Left ventricle myocardium inferior (tissue), 1 donor: ENCODE measurements around the gene PLXND1. TPM values are rescaled to one million over a fixed set of nuclear protein-coding genes. Genes with fewer than 3 reads are reported as not detected.

Experiments used
- DNase-seq: peaks from one replicate; pipeline ENCODE4 v3.0.0-alpha.2; 2020
- H3K27ac ChIP-seq: fragments of 200-600 bp; replicated peaks from 2 replicates; pipeline ENCODE4 v1.8.0; 2021
- H3K27me3 ChIP-seq: fragments of 200-600 bp; 2 replicates; pipeline ENCODE4 v1.8.0; 2021; ENCODE audit warnings: low read depth
- H3K36me3 ChIP-seq: fragments of 200-600 bp; 2 replicates; pipeline ENCODE4 v1.8.0; 2021
- H3K4me1 ChIP-seq: fragments of 200-600 bp; 2 replicates; pipeline ENCODE4 v1.8.0; 2021
- H3K4me3 ChIP-seq: fragments of 200-600 bp; 2 replicates; pipeline ENCODE4 v1.8.0; 2021; ENCODE audit warnings: mild to moderate bottlenecking, moderate library complexity
- H3K9me3 ChIP-seq: fragments of 200-600 bp; replicated peaks from 2 replicates; pipeline ENCODE4 v1.8.0; 2021
- intact Hi-C: fragments of 100-400 bp; cut with micrococcal nuclease; formaldehyde crosslinking; loops from one replicate; pipeline ENCODE4 v1.11.0; 2022
- total RNA-seq: library from RNA; stranded (reverse); fragmentation: NEBNext Ultra II Directional; extraction: Animal tissue kit (Norgen Biotek cat#: 25700); gene quantifications from one replicate; pipeline ENCODE4 v1.2.1, GENCODE V29; 2021
- TF ChIP-seq, protein P1 (sequence below): fragments of 200-600 bp; IDR thresholded peaks from 2 replicates; pipeline ENCODE4 v1.8.0; 2021; ENCODE audit warnings: antibody characterized with exemption, mild to moderate bottlenecking, borderline replicate concordance
- donor health status: DM: no; HTN: yes; CAD: no; lungs with severe emphysema.

Gene PLXND1
- total RNA-seq, 1 donor from 2014 or later: 45.5 TPM

DNA sequence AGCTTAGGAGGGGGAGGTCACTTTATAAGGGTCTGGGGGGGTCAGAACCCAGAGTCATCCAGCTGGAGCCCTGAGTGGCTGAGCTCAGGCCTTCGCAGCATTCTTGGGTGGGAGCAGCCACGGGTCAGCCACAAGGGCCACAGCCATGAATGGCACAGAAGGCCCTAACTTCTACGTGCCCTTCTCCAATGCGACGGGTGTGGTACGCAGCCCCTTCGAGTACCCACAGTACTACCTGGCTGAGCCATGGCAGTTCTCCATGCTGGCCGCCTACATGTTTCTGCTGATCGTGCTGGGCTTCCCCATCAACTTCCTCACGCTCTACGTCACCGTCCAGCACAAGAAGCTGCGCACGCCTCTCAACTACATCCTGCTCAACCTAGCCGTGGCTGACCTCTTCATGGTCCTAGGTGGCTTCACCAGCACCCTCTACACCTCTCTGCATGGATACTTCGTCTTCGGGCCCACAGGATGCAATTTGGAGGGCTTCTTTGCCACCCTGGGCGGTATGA, 77.8 kb downstream of the PLXND1 start, which contains the start of gene RHO:
RHO (plus strand) TSS at position 51 of the 512 bp plus-strand sequence; CDS start at position 146, 95 bp downstream.
- peaks cover 10% of the 10 kb centered on the region for H3K4me1 ChIP-seq
- no peaks in the 10 kb centered on the region for H3K27me3 ChIP-seq
- H3K4me3 ChIP-seq: no peak within 1 kb of the TSS
- intact Hi-C loops: no loop called here
- H3K9me3 ChIP-seq: no peaks in the 10 kb centered on the region
- no peaks in the 10 kb centered on the region for H3K36me3 ChIP-seq
- TF ChIP-seq, protein P1, sequence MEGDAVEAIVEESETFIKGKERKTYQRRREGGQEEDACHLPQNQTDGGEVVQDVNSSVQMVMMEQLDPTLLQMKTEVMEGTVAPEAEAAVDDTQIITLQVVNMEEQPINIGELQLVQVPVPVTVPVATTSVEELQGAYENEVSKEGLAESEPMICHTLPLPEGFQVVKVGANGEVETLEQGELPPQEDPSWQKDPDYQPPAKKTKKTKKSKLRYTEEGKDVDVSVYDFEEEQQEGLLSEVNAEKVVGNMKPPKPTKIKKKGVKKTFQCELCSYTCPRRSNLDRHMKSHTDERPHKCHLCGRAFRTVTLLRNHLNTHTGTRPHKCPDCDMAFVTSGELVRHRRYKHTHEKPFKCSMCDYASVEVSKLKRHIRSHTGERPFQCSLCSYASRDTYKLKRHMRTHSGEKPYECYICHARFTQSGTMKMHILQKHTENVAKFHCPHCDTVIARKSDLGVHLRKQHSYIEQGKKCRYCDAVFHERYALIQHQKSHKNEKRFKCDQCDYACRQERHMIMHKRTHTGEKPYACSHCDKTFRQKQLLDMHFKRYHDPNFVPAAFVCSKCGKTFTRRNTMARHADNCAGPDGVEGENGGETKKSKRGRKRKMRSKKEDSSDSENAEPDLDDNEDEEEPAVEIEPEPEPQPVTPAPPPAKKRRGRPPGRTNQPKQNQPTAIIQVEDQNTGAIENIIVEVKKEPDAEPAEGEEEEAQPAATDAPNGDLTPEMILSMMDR: no peak
- no peak for DNase-seq
- H3K27ac ChIP-seq: no peak within 1 kb of the TSS

DNA sequence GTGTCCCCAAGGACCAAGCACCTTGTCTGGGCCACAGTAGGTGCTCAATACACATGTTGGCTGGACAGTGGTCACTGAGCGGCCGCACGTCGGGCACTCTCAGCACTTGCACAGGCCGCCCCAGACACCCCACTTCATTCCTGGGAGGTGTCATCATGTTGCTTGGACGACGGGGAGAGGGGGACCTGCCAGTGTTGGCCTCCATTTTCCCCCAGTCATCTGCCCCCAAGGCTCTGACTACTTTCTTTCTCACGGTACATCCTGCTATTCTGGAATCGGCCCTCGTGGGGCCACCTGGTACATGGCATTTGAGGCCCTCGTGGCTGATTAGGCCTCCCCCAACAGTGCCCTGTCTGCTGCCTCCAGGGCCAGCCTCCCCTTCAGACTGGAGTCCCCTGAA, 79.2 kb downstream of the PLXND1 start:
- Histone ChIP-seq H3K4me3 (no peak overlapping the region), H3K4me1 (peaks cover 10% of the 10 kb centered on the region), H3K27me3 (no peaks in the 10 kb centered on the region), H3K27ac (no peak overlapping the region), H3K9me3 (no peaks in the 10 kb centered on the region), H3K36me3 (no peaks in the 10 kb centered on the region)
- intact Hi-C loops: no loop called here
- DNase-seq: no peak
- TF ChIP-seq, protein P1: no peak

DNA sequence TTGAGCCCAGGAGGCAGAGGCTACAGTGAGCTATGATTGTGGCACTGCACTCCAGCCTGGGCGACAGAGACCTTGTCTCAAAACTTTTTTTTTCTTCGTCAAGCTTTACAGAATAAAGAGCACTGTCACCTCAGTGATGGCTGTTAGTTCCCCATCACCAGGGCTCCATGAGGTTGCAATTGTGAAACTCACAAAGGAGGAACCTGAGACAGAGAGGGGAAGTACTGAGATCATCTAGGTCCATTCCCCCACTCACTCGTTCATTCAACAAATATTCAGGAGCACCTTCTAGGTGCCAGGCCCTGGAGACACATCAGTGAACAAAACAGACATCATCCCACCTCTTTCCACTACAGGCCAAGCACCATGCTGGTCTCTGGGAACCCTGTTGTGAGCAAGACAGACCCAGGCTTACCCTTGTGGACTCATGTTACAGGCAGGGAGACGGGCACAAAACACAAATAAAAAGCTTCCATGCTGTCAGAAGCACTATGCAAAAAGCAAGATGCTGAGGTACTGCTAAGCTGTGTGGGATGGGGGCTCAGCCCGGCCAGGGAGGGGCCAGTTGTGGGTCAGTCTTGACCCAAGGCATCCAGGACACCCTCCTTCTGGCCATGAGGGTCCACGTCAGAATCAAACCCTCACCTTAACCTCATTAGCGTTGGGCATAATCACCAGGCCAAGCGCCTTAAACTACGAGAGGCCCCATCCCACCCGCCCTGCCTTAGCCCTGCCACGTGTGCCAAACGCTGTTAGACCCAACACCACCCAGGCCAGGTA, 80.2 kb downstream of the PLXND1 start:
- H3K36me3 ChIP-seq: no peaks in the 10 kb centered on the region
- peaks cover 10% of the 10 kb centered on the region for H3K4me1 ChIP-seq
- DNase-seq: no peak
- H3K9me3 ChIP-seq: no peaks in the 10 kb centered on the region
- no peaks in the 10 kb centered on the region for H3K27me3 ChIP-seq
- no peak overlapping the region for H3K27ac ChIP-seq
- intact Hi-C loops: no loop called here
- no peak overlapping the region for H3K4me3 ChIP-seq
- TF ChIP-seq, protein P1: no peak

DNA sequence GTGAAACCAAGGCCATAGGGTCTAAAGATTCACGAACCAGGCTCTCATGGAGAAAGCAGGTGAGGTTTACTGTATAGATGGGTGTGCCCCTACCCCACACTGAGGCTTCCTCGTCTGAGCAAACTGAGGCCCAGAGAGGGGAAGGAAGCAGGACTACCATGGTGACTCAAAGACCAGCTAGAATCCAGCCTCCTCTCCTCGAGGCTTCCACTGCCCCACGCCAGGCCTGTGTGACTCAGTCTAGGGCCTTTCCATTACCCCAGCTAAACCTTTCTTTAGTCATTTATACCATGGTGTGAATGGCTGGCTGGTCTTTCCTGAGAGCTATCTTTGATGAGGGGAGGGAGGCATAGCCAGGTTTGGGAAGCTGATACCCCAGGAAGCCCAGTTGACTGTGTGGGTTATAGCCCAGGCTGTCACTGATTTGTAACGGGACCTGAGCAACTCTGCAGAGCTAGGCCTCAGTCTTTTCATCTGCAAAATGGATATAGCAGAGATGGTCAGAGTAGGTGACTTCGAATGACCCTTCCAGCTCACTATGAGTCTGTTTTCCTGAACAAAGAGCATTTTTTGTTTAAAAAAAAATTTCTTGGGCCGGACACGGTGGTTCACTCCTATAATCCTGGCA, 81.0 kb downstream of the PLXND1 start:
- Histone ChIP-seq H3K9me3 (no peaks in the 10 kb centered on the region), H3K27ac (no peak overlapping the region), H3K36me3 (no peaks in the 10 kb centered on the region), H3K4me3 (no peak overlapping the region), H3K4me1 (peaks cover 10% of the 10 kb centered on the region), H3K27me3 (no peaks in the 10 kb centered on the region)
- no peak for DNase-seq
- intact Hi-C loops: no loop called here
- TF ChIP-seq, protein P1: no peak

DNA sequence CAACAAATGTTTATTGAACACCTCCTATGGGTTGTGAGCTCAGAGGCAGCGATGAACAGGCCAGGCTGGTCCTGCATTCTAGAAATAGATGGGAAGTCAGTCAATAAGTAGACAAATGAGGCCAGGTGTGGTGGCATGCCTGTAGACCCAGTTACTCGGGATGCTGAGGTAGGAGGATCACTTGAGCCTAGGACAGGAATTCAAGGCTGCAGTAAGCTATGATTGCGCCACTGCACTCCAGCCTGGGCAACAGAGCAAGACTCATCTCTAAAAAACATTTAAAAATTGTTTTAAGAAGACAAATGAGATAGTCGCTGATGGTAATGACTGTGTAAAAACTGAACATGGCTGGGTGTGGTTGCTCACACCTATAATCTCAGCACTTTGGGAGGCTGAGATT, 82.4 kb downstream of the PLXND1 start:
- intact Hi-C loops: no loop called here
- DNase-seq: no peak

More for the DNA sequence above, 82.4 kb downstream of the PLXND1 start:
- Histone ChIP-seq H3K36me3 (peaks cover 2% of the 10 kb centered on the region), H3K27ac (no peak overlapping the region), H3K4me3 (no peak overlapping the region), H3K27me3 (no peaks in the 10 kb centered on the region), H3K9me3 (no peaks in the 10 kb centered on the region), H3K4me1 (no peaks in the 10 kb centered on the region)
- TF ChIP-seq, protein P1: no peak
